HEK293 (cell line): ENCODE results near the gene SAP25.

ENCODE experiments used
- BCL11A ChIP-seq: fragments of 450-650 bp; formaldehyde crosslinking; IDR thresholded peaks from 2 replicates; pipeline ENCODE4 v1.5.1; 2016; ENCODE audit warnings: low read depth, missing biosample characterization, missing genetic modification characterization
- CTCF ChIP-seq: fragments of 450-650 bp; formaldehyde crosslinking; IDR thresholded peaks from 2 replicates; pipeline ENCODE4 v1.5.1; 2016; ENCODE audit warnings: missing biosample characterization, missing genetic modification characterization
- GLIS1 ChIP-seq: fragments of 450-650 bp; formaldehyde crosslinking; IDR thresholded peaks from 2 replicates; pipeline ENCODE4 v1.5.1; 2016; ENCODE audit warnings: missing biosample characterization, missing genetic modification characterization
- HOXC10 ChIP-seq: sonication (generic); formaldehyde crosslinking; IDR thresholded peaks from 2 replicates; pipeline ENCODE4 v1.8.1; 2023; ENCODE audit warnings: mild to moderate bottlenecking, missing genetic modification reagents
- INSM2 ChIP-seq: fragments of 450-650 bp; formaldehyde crosslinking; IDR thresholded peaks from 2 replicates; pipeline ENCODE4 v1.5.1; 2016; ENCODE audit warnings: missing biosample characterization, missing genetic modification characterization
- KLF8 ChIP-seq: fragments of 450-650 bp; formaldehyde crosslinking; IDR thresholded peaks from 2 replicates; pipeline ENCODE4 v1.5.1; 2016; ENCODE audit warnings: missing biosample characterization, missing genetic modification characterization
- PBX3 ChIP-seq: sonication (generic); formaldehyde crosslinking; IDR thresholded peaks from 2 replicates; pipeline ENCODE4 v1.8.1; 2022; ENCODE audit warnings: mild to moderate bottlenecking, moderate library complexity, missing genetic modification reagents
- PRDM4 ChIP-seq: fragments of 450-650 bp; formaldehyde crosslinking; IDR thresholded peaks from 2 replicates; pipeline ENCODE4 v1.5.1; 2017; ENCODE audit warnings: missing biosample characterization, missing genetic modification characterization
- SCRT1 ChIP-seq: fragments of 450-650 bp; formaldehyde crosslinking; IDR thresholded peaks from 2 replicates; pipeline ENCODE4 v1.5.1; 2016; ENCODE audit warnings: missing biosample characterization, missing genetic modification characterization, borderline replicate concordance
- SP7 ChIP-seq: fragments of 450-650 bp; formaldehyde crosslinking; IDR thresholded peaks from 2 replicates; pipeline ENCODE4 v1.5.1; 2016; ENCODE audit warnings: missing biosample characterization, missing genetic modification characterization
- WT1 ChIP-seq: fragments of 450-650 bp; formaldehyde crosslinking; IDR thresholded peaks from 2 replicates; pipeline ENCODE4 v1.5.1; 2016; ENCODE audit warnings: missing biosample characterization, missing genetic modification characterization
- ZBTB1 ChIP-seq: fragments of 450-650 bp; formaldehyde crosslinking; IDR thresholded peaks from 2 replicates; pipeline ENCODE4 v1.5.1; 2016; ENCODE audit warnings: missing biosample characterization, missing genetic modification characterization
- ZBTB17 ChIP-seq: fragments of 450-650 bp; formaldehyde crosslinking; IDR thresholded peaks from 2 replicates; pipeline ENCODE4 v1.5.1; 2016; ENCODE audit warnings: missing biosample characterization, missing genetic modification characterization
- ZBTB26 ChIP-seq: fragments of 450-650 bp; formaldehyde crosslinking; optimal IDR thresholded peaks from 2 replicates; pipeline ENCODE3; 2016; ENCODE audit warnings: missing biosample characterization, mild to moderate bottlenecking, missing genetic modification characterization
- ZBTB48 ChIP-seq: fragments of 450-650 bp; formaldehyde crosslinking; IDR thresholded peaks from 2 replicates; pipeline ENCODE4 v1.5.1; 2016; ENCODE audit warnings: missing biosample characterization, missing genetic modification characterization
- ZFP41 ChIP-seq: fragments of 450-650 bp; formaldehyde crosslinking; IDR thresholded peaks from 2 replicates; pipeline ENCODE4 v1.5.1; 2016; ENCODE audit warnings: missing biosample characterization, missing genetic modification characterization, borderline replicate concordance
- ZNF133 ChIP-seq: fragments of 450-650 bp; formaldehyde crosslinking; IDR thresholded peaks from 2 replicates; pipeline ENCODE4 v1.5.1; 2016; ENCODE audit warnings: missing biosample characterization, missing genetic modification characterization
- ZNF23 ChIP-seq: fragments of 450-650 bp; formaldehyde crosslinking; IDR thresholded peaks from 2 replicates; pipeline ENCODE4 v1.5.1; 2016; ENCODE audit warnings: missing biosample characterization, missing genetic modification characterization, borderline replicate concordance
- ZNF239 ChIP-seq: fragments of 450-650 bp; formaldehyde crosslinking; IDR thresholded peaks from 2 replicates; pipeline ENCODE4 v1.5.1; 2016; ENCODE audit warnings: missing biosample characterization, missing genetic modification characterization
- ZNF266 ChIP-seq: fragments of 450-650 bp; formaldehyde crosslinking; IDR thresholded peaks from 2 replicates; pipeline ENCODE4 v1.5.1; 2016; ENCODE audit warnings: missing biosample characterization, missing genetic modification characterization, low read depth
- ZNF366 ChIP-seq: fragments of 450-650 bp; formaldehyde crosslinking; conservative IDR thresholded peaks from 2 replicates; pipeline ENCODE4 v1.5.1; 2016; ENCODE audit warnings: missing biosample characterization, missing genetic modification characterization
- ZNF394 ChIP-seq: fragments of 450-650 bp; formaldehyde crosslinking; IDR thresholded peaks from 2 replicates; pipeline ENCODE4 v1.5.1; 2016; ENCODE audit warnings: missing biosample characterization, missing genetic modification characterization, mild to moderate bottlenecking, moderate library complexity, borderline replicate concordance
- ZNF426 ChIP-seq: fragments of 450-650 bp; formaldehyde crosslinking; IDR thresholded peaks from 2 replicates; pipeline ENCODE4 v1.5.1; 2017; ENCODE audit warnings: missing biosample characterization, missing genetic modification characterization, mild to moderate bottlenecking, inconsistent platforms, moderate library complexity
- ZNF501 ChIP-seq: fragments of 450-650 bp; formaldehyde crosslinking; IDR thresholded peaks from 2 replicates; pipeline ENCODE4 v1.5.1; 2016; ENCODE audit warnings: missing biosample characterization, missing genetic modification characterization
- ZNF513 ChIP-seq: fragments of 450-650 bp; IDR thresholded peaks from 2 replicates; pipeline ENCODE4 v1.5.1; 2018; ENCODE audit warnings: missing biosample characterization, missing genetic modification characterization
- ZNF514 ChIP-seq: fragments of 450-650 bp; formaldehyde crosslinking; IDR thresholded peaks from 2 replicates; pipeline ENCODE4 v1.5.1; 2016; ENCODE audit warnings: missing biosample characterization, missing genetic modification characterization
- ZNF600 ChIP-seq: fragments of 450-650 bp; formaldehyde crosslinking; IDR thresholded peaks from 2 replicates; pipeline ENCODE4 v1.5.1; 2016; ENCODE audit warnings: missing biosample characterization, missing genetic modification characterization
- ZNF660 ChIP-seq: fragments of 450-650 bp; IDR thresholded peaks from 2 replicates; pipeline ENCODE4 v1.5.1; 2018; ENCODE audit warnings: missing biosample characterization, mild to moderate bottlenecking, missing genetic modification characterization
- ZNF701 ChIP-seq: fragments of 450-650 bp; formaldehyde crosslinking; IDR thresholded peaks from 2 replicates; pipeline ENCODE4 v1.5.1; 2016; ENCODE audit warnings: missing biosample characterization, missing genetic modification characterization
- ZNF747 ChIP-seq: fragments of 450-650 bp; formaldehyde crosslinking; IDR thresholded peaks from 2 replicates; pipeline ENCODE4 v1.5.1; 2016; ENCODE audit warnings: missing biosample characterization, missing genetic modification characterization
- ZNF791 ChIP-seq: fragments of 450-650 bp; formaldehyde crosslinking; IDR thresholded peaks from 2 replicates; pipeline ENCODE4 v1.5.1; 2016; ENCODE audit warnings: missing biosample characterization, missing genetic modification characterization

The SAP25 gene

GRCh38 chr7:100570954-100571828 lies 2.5 kb downstream of the SAP25 start (continued):
- TF ChIP-seq ZNF514 (tag by site-specific recombination) (no peak), ZNF133 (no peak), ZNF513 (tag by site-specific recombination) (no peak), ZBTB1 (tag by site-specific recombination) (no peak), ZNF23 (no peak), ZNF266 (tag by site-specific recombination) (no peak), ZNF791 (tag by site-specific recombination) (no peak), SCRT1 (tag by site-specific recombination) (no peak), ZNF394 (tag by site-specific recombination) (no peak), ZNF660 (tag by site-specific recombination) (no peak), ZNF701 (no peak), PRDM4 (tag by site-specific recombination) (no peak), WT1 (tag by site-specific recombination) (no peak), GLIS1 (tag by site-specific recombination) (peak; percentile 70), ZFP41 (tag by site-specific recombination) (no peak), KLF8 (no peak; the same call in 1 of the 2 replicates), ZBTB48 (tag by site-specific recombination) (peak; percentile 92), HOXC10 (CRISPR knock-in tag) (no peak), ZNF747 (tag by site-specific recombination) (no peak), INSM2 (no peak), ZNF366 (tag by site-specific recombination) (peak; percentile 34), BCL11A (tag by site-specific recombination) (no peak), ZNF600 (tag by site-specific recombination) (peak; percentile 54; the same call in 1 of the 2 replicates), SP7 (tag by site-specific recombination) (no peak; the same call in 1 of the 2 replicates), ZBTB17 (tag by site-specific recombination) (peak; percentile 52), PBX3 (CRISPR knock-in tag) (no peak), ZNF501 (tag by site-specific recombination) (no peak), ZNF426 (no peak), ZBTB26 (tag by site-specific recombination) (no peak), CTCF (tag by site-specific recombination) (no peak), ZNF239 (tag by site-specific recombination) (no peak)
